GM19023 (cell line): Measurements from ENCODE around the gene ATP11A.

Experiments
- ATAC-seq: cut with Tn5 transposase; IDR thresholded peaks from one replicate; pipeline ENCODE4 v1.9.1; 2021; ENCODE audit warnings: mild to moderate bottlenecking, moderate library complexity; ENCODE audit not compliant: unreplicated experiment

The ATP11A gene

GRCh38 chr13:112888238-112889111 is 198.6 kb downstream of the ATP11A start:
- ATAC-seq: no peak

- ATAC-seq: no peak
Measured at GRCh38 chr13:112889351-112890290, 199.8 kb downstream of the ATP11A start.

- ATAC-seq: no peak
Measured at GRCh38 chr13:112890316-112891145, 200.7 kb downstream of the ATP11A start.

GRCh38 chr13:112891477-112892401 is 201.9 kb downstream of the ATP11A start:
- no peak for ATAC-seq

- no peak for ATAC-seq
Measured at GRCh38 chr13:112892426-112893206, 202.8 kb downstream of the ATP11A start.

- ATAC-seq: no peak
Measured at GRCh38 chr13:112893207-112893569, 203.3 kb downstream of the ATP11A start.

GRCh38 chr13:112893570-112894422 is 204.0 kb downstream of the ATP11A start:
- peak; percentile 48 for ATAC-seq

- ATAC-seq: peak; percentile 14
Measured at GRCh38 chr13:112894423-112894672, 204.5 kb downstream of the ATP11A start.

- ATAC-seq: peak; percentile 15
Measured at GRCh38 chr13:112894673-112895481, 205.0 kb downstream of the ATP11A start.

- no peak for ATAC-seq
Measured at GRCh38 chr13:112895521-112896465, 206.0 kb downstream of the ATP11A start.

GRCh38 chr13:112896736-112897602 is 207.1 kb downstream of the ATP11A start:
- no peak for ATAC-seq

- ATAC-seq: no peak
Measured at GRCh38 chr13:112897603-112897955, 207.7 kb downstream of the ATP11A start.

GRCh38 chr13:112897956-112898620 is 208.2 kb downstream of the ATP11A start:
- ATAC-seq: no peak

- no peak for ATAC-seq
Measured at GRCh38 chr13:112898621-112899280, 208.9 kb downstream of the ATP11A start.
